GM19467 (cell line): ENCODE data around the gene CLIC2.
A peak's percentile ranks its signal among the peaks of the same experiment; 100 is the strongest.

Experiments used
- ATAC-seq: cut with Tn5 transposase; IDR thresholded peaks from one replicate; pipeline ENCODE4 v1.9.1; 2021; ENCODE audit warnings: mild to moderate bottlenecking, moderate library complexity; ENCODE audit not compliant: unreplicated experiment

Gene CLIC2

DNA sequence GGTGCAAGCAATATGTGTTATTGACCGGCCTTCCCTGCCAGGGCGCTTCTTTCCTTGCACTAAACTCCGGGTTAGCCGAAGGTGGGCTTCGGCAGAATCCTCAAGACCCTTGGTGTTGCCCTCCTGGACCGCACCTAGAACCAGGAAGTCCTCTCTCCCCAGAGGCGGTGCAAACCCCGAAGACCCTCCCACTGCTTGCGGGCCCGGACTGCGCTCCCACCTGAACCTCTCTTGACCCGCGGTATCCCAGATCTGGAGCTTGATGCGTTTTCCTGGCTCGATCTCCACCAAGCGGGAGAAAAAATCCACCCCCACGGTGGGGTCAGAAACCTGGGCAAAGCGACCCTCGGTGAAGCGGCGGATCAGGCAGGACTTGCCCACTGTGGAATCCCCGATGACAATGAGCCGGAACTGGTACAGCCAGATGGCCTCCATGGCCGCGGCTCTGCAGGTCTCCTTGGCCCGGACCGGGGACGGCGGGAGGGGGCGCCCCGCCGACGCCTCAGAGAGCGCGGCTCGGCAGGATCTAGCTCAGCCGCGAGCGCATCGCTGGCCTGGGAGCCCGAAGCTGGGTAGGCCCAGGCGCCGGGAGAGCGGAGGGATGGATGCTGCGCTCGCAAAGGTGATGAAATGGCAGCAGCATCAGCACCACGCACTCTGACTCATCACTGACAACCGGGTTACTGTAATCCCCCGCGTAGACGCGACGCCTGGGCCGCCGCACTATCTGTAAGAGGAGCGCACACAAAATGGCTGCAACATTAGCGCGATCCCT, 70.4 kb downstream of the CLIC2 start, which contains the start of gene RAB39B:
Gene RAB39B (minus strand): TSS at position 638 of the 775 bp plus-strand sequence. CDS start 203 bp downstream, at position 435.
- ATAC-seq: peak; percentile 87

GRCh38 chrX:155262970-155263754, 71.3 kb downstream of the CLIC2 start:
- ATAC-seq: no peak

DNA sequence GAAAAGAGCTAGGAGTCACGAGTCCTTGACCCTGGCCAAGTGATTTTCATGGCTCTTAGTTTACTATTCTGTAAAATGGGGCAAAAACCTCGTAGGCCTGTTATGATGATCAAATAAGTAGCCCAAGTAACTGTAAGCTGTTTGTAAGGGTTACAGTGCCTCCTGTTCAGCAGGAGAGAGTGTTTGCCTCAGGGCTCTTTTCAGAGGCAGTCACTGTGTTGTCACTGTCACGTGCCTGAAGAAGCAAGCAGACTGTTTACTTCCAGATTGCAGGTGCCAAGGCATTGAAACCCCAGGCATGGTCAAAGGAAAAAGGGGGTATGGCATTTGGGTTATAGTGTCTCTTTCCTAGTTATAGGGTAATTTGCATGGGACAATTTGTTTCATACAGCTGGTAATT, 74.7 kb downstream of the CLIC2 start:
- no peak for ATAC-seq

- ATAC-seq: no peak
Observed at GRCh38 chrX:155251391-155251790, 83.0 kb downstream of the CLIC2 start.

- no peak for ATAC-seq
Observed at GRCh38 chrX:155247497-155247896, 86.9 kb downstream of the CLIC2 start.

DNA sequence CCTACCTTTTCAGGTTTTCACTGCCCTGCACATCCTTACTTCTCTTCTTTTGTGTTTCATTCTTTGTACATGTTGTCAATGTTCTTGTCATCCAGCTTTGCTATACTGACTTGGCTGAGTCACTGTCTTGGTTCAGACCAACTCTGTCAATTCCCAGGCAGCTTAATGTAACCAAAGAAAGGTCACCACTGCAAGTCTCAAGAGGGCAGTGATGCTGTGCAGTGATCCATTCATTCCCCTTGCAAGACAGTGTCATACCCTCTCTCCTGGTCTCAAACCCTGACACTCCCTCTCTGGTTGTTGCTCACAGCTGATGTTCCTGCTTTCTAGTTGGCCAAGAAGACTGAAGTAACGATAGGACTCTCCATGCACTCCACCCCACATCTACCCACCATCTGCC, 87.7 kb downstream of the CLIC2 start:
- no peak for ATAC-seq

GRCh38 chrX:155242300-155242699, 92.1 kb downstream of the CLIC2 start:
- ATAC-seq: no peak

DNA sequence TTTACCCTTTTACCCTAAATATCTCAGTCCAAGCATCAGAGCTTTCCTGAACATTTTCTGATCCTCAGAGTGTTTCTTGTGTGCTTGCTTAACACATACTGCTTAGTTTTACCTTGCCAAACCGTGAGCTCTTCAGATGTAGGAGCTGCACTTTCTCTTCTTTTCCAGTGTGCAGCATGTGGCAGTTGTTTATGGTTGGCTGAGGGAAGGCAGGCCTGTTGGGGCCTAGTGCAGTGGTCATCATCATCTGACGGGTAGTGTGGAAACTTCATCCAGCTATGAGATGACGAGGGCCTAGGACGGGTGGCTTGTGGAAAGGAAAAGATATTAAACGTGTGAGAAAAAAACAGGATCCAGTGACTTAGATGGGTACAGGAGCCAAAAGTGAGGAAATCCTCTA, 96.7 kb downstream of the CLIC2 start:
- ATAC-seq: no peak

- ATAC-seq: no peak
Observed at GRCh38 chrX:155235891-155236290, 98.5 kb downstream of the CLIC2 start.

DNA sequence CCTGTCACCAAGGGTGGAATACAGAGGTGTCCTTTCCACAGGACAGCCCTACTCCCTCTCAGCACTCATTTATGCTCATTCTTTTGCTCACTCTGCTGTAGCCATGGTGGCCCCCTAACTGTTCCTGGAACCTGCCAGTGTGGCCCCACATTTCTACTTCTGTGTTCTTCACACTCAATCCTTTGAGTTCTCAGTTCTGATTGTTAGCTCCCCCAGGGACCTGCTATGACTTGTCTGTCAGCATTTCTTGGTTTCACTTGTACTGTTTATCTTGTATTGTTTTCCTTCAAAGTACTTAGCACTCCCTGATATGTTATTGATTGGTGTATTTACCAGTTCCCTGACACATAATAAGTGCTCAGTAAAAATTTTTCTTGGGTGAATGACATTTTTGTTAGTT, 103.3 kb downstream of the CLIC2 start:
- peak; percentile 86 for ATAC-seq
